Activated CD8-positive, alpha-beta T cell treated with anti-CD3 and anti-CD28 coated beads, Interleukin-2, amount 10 ng/mL, durations not matched to agents 7 days and 5 days (primary cell): ENCODE data around the gene SPIB. TPM values are rescaled to one million over a fixed set of nuclear protein-coding genes. Genes with fewer than 3 reads are reported as not detected.

Source experiments
- ATAC-seq: fragments of 150-1000 bp; cut with Tn5 transposase; one replicate; pipeline ENCODE4 v1.10.0; 2021; ENCODE audit warnings: moderate library complexity
- CTCF ChIA-PET: fragments of 350-600 bp; sonication (Branson Sonifier 250); formaldehyde crosslinking; loops from one replicate; lab custom pipeline; 2021; ENCODE audit warnings: antibody characterized with exemption; lab: Charles Lee
- POLR2A ChIA-PET: fragments of 350-600 bp; sonication (Branson Sonifier 250); formaldehyde crosslinking; loops from one replicate; lab custom pipeline; 2021; ENCODE audit warnings: antibody characterized with exemption; lab: Charles Lee
- DNase-seq: peaks from one replicate; pipeline ENCODE4 v3.0.0-alpha.2; 2020
- H3K27ac Mint-ChIP-seq: one replicate; pipeline ENCODE4 v1.8.0; 2021; ENCODE audit warnings: mild to moderate bottlenecking, mixed read lengths
- H3K27me3 Mint-ChIP-seq: one replicate; pipeline ENCODE4 v1.8.0; 2021; ENCODE audit warnings: low read depth, mixed read lengths
- H3K36me3 Mint-ChIP-seq: one replicate; pipeline ENCODE4 v1.8.0; 2021; ENCODE audit warnings: low read depth, mixed read lengths
- H3K4me1 Mint-ChIP-seq: one replicate; pipeline ENCODE4 v1.8.0; 2021; ENCODE audit warnings: low read depth, mixed read lengths
- H3K4me3 Mint-ChIP-seq: one replicate; pipeline ENCODE4 v1.8.0; 2021; ENCODE audit warnings: mild to moderate bottlenecking, mixed read lengths
- H3K9me3 Mint-ChIP-seq: one replicate; pipeline ENCODE4 v1.8.0; 2022; ENCODE audit warnings: mixed read lengths; ENCODE audit not compliant: insufficient read depth
- total RNA-seq, 2 experiments: library from RNA; stranded (reverse); gene quantifications; one replicate each; pipeline ENCODE4 v1.2.3, GENCODE V29; 2021

The SPIB gene
- total RNA-seq, 2 experiments from 2014 or later = 0.52 to 0.84 TPM

GRCh38 chr19:50451223-50451534 is 32.4 kb downstream of the SPIB start:
- POLR2A ChIA-PET = no interaction called here
- Mint-ChIP-seq H3K9me3 (no peaks in the 10 kb centered on the region), H3K27me3 (no peaks in the 10 kb centered on the region), H3K27ac (no peak overlapping the region), H3K36me3 (no peaks in the 10 kb centered on the region), H3K4me1 (no peaks in the 10 kb centered on the region), H3K4me3 (no peak overlapping the region)
- no peak for DNase-seq
- CTCF ChIA-PET = interaction anchor here (1.0 kb wide), 1 partner anchor 94 kb away, joined by 3 read pairs; no protein-coding TSS in a partner anchor
- no peak for ATAC-seq

GRCh38 chr19:50453243-50453642 is 34.5 kb downstream of the SPIB start:
- Mint-ChIP-seq H3K27me3 (peaks cover 4% of the 10 kb centered on the region), H3K4me3 (no peak overlapping the region), H3K27ac (no peak overlapping the region), H3K36me3 (no peaks in the 10 kb centered on the region), H3K9me3 (no peaks in the 10 kb centered on the region), H3K4me1 (no peaks in the 10 kb centered on the region)
- POLR2A ChIA-PET = no interaction called here
- no peak for DNase-seq
- ATAC-seq = no peak
- CTCF ChIA-PET = no interaction called here

GRCh38 chr19:50455992-50456391 is 37.3 kb downstream of the SPIB start:
- H3K4me1 Mint-ChIP-seq = peaks cover 5% of the 10 kb centered on the region
- POLR2A ChIA-PET = no interaction called here
- H3K36me3 Mint-ChIP-seq = no peaks in the 10 kb centered on the region
- no peaks in the 10 kb centered on the region for H3K9me3 Mint-ChIP-seq
- no peak overlapping the region for H3K27ac Mint-ChIP-seq
- peaks cover 9% of the 10 kb centered on the region for H3K27me3 Mint-ChIP-seq
- CTCF ChIA-PET = no interaction called here
- no peak overlapping the region for H3K4me3 Mint-ChIP-seq
- DNase-seq = no peak
- ATAC-seq = no peak

- CTCF ChIA-PET = interaction anchor here (1.2 kb wide), 1 partner anchor 100 kb away, joined by 4 read pairs; no protein-coding TSS in a partner anchor
- peaks cover 10% of the 10 kb centered on the region for H3K4me1 Mint-ChIP-seq
- H3K36me3 Mint-ChIP-seq = no peaks in the 10 kb centered on the region
- H3K27me3 Mint-ChIP-seq = peaks cover 9% of the 10 kb centered on the region
- POLR2A ChIA-PET = no interaction called here
- DNase-seq = no peak
- H3K9me3 Mint-ChIP-seq = no peaks in the 10 kb centered on the region
- no peak overlapping the region for H3K27ac Mint-ChIP-seq
- no peak for ATAC-seq
- H3K4me3 Mint-ChIP-seq = no peak overlapping the region
These were observed 38.6 kb downstream of the SPIB start for GRCh38 chr19:50457300-50457699.

- H3K27ac Mint-ChIP-seq = no peak overlapping the region
- H3K4me1 Mint-ChIP-seq = peaks cover 10% of the 10 kb centered on the region
- no peaks in the 10 kb centered on the region for H3K9me3 Mint-ChIP-seq
- ChIA-PET POLR2A (no interaction called here), CTCF (interaction anchor here (1.2 kb wide), 1 partner anchor 101 kb away, joined by 4 read pairs; no protein-coding TSS in a partner anchor)
- ATAC-seq (no peak), DNase-seq (no peak)
- peaks cover 9% of the 10 kb centered on the region for H3K27me3 Mint-ChIP-seq
- H3K36me3 Mint-ChIP-seq = no peaks in the 10 kb centered on the region
- no peak overlapping the region for H3K4me3 Mint-ChIP-seq
These were observed 39.8 kb downstream of the SPIB start for GRCh38 chr19:50458396-50459066.

- ChIA-PET POLR2A (no interaction called here), CTCF (no interaction called here)
- peaks cover 9% of the 10 kb centered on the region for H3K27me3 Mint-ChIP-seq
These were observed 40.3 kb downstream of the SPIB start for GRCh38 chr19:50459067-50459456.

GRCh38 chr19:50459638-50460037 is 40.9 kb downstream of the SPIB start:
- Mint-ChIP-seq H3K27ac (no peak overlapping the region), H3K36me3 (no peaks in the 10 kb centered on the region), H3K27me3 (peaks cover 9% of the 10 kb centered on the region), H3K4me3 (no peak overlapping the region), H3K9me3 (no peaks in the 10 kb centered on the region), H3K4me1 (peaks cover 10% of the 10 kb centered on the region)
- no peak for DNase-seq
- POLR2A ChIA-PET = no interaction called here
- ATAC-seq = no peak
- CTCF ChIA-PET = interaction anchor here (1.4 to 3.6 kb wide), 3 partner anchors 90 to 97 kb away, joined by 3 to 35 read pairs (median 9); no protein-coding TSS in a partner anchor

More at GRCh38 chr19:50459067-50459456, 40.3 kb downstream of the SPIB start:
- Mint-ChIP-seq H3K9me3 (no peaks in the 10 kb centered on the region), H3K4me1 (peaks cover 10% of the 10 kb centered on the region), H3K4me3 (no peak overlapping the region), H3K27ac (no peak overlapping the region), H3K36me3 (no peaks in the 10 kb centered on the region)
- no peak for DNase-seq
- ATAC-seq = no peak

GRCh38 chr19:50460161-50460765 is 41.5 kb downstream of the SPIB start:
- no peaks in the 10 kb centered on the region for H3K36me3 Mint-ChIP-seq
- peaks cover 9% of the 10 kb centered on the region for H3K27me3 Mint-ChIP-seq
- peak overlapping the region; percentile 23 for H3K27ac Mint-ChIP-seq
- ChIA-PET CTCF (interaction anchor here (0.5 to 3.6 kb wide), 16 partner anchors 10 to 220 kb away, joined by 3 to 35 read pairs (median 4); partner anchors contain the start of gene POLD1), POLR2A (no interaction called here)
- DNase-seq = no peak
- H3K9me3 Mint-ChIP-seq = no peaks in the 10 kb centered on the region
- no peak overlapping the region for H3K4me3 Mint-ChIP-seq
- peaks cover 10% of the 10 kb centered on the region for H3K4me1 Mint-ChIP-seq
- peak; percentile 25 for ATAC-seq

- ChIA-PET CTCF (interaction anchor here (0.5 to 3.6 kb wide), 18 partner anchors 11 to 219 kb away, joined by 3 to 35 read pairs (median 4); partner anchors contain the start of gene POLD1), POLR2A (no interaction called here)
- DNase-seq (peak; percentile 76), ATAC-seq (peak; percentile 84)
- H3K4me3 Mint-ChIP-seq = no peak overlapping the region
- no peaks in the 10 kb centered on the region for H3K36me3 Mint-ChIP-seq
- peaks cover 9% of the 10 kb centered on the region for H3K27me3 Mint-ChIP-seq
- peaks cover 10% of the 10 kb centered on the region for H3K4me1 Mint-ChIP-seq
- no peaks in the 10 kb centered on the region for H3K9me3 Mint-ChIP-seq
- H3K27ac Mint-ChIP-seq = no peak overlapping the region
These were observed 42.5 kb downstream of the SPIB start for GRCh38 chr19:50461066-50461875.

GRCh38 chr19:50462970-50463369 is 44.2 kb downstream of the SPIB start:
- CTCF ChIA-PET = interaction anchor here (1.2 to 3.6 kb wide), 3 partner anchors 11 to 106 kb away, joined by 4 to 35 read pairs (median 6); no protein-coding TSS in a partner anchor
- no peak for ATAC-seq
- Mint-ChIP-seq H3K9me3 (no peaks in the 10 kb centered on the region), H3K4me1 (peaks cover 10% of the 10 kb centered on the region), H3K4me3 (no peak overlapping the region), H3K36me3 (no peaks in the 10 kb centered on the region), H3K27me3 (peaks cover 5% of the 10 kb centered on the region), H3K27ac (no peak overlapping the region)
- no peak for DNase-seq
- POLR2A ChIA-PET = no interaction called here

- DNase-seq (no peak), ATAC-seq (no peak)
- CTCF ChIA-PET = no interaction called here
- no peaks in the 10 kb centered on the region for H3K9me3 Mint-ChIP-seq
- no peak overlapping the region for H3K4me3 Mint-ChIP-seq
- H3K36me3 Mint-ChIP-seq = no peaks in the 10 kb centered on the region
- no peak overlapping the region for H3K27ac Mint-ChIP-seq
- H3K4me1 Mint-ChIP-seq = peaks cover 10% of the 10 kb centered on the region
- POLR2A ChIA-PET = no interaction called here
- H3K27me3 Mint-ChIP-seq = no peaks in the 10 kb centered on the region
These were observed 45.6 kb downstream of the SPIB start for GRCh38 chr19:50464348-50464747.
